HL-60 (cell line): ENCODE measurements around the gene FLVCR1.

Experiments used
- GABPA ChIP-seq: IDR thresholded peaks from 2 replicates; pipeline ENCODE4 v1.6.1; 2012; ENCODE audit warnings: low read depth
- POLR2AphosphoS5 ChIP-seq: IDR thresholded peaks from 2 replicates; pipeline ENCODE4 v1.6.1; 2012; ENCODE audit warnings: low read depth
- SPI1 ChIP-seq: IDR thresholded peaks from 2 replicates; pipeline ENCODE4 v1.6.1; 2012; ENCODE audit warnings: low read depth, mild to moderate bottlenecking, borderline replicate concordance
- TF ChIP-seq, protein P1 (sequence below): IDR thresholded peaks from 2 replicates; pipeline ENCODE4 v1.6.1; 2012; ENCODE audit warnings: low read depth; ENCODE audit not compliant: insufficient replicate concordance
- TF ChIP-seq, protein P2 (sequence below): IDR thresholded peaks from one replicate; pipeline ENCODE4 v1.5.1; 2011; ENCODE audit warnings: low read length, control low read depth, inconsistent platforms; ENCODE audit not compliant: insufficient read depth

- TF ChIP-seq, protein P1, sequence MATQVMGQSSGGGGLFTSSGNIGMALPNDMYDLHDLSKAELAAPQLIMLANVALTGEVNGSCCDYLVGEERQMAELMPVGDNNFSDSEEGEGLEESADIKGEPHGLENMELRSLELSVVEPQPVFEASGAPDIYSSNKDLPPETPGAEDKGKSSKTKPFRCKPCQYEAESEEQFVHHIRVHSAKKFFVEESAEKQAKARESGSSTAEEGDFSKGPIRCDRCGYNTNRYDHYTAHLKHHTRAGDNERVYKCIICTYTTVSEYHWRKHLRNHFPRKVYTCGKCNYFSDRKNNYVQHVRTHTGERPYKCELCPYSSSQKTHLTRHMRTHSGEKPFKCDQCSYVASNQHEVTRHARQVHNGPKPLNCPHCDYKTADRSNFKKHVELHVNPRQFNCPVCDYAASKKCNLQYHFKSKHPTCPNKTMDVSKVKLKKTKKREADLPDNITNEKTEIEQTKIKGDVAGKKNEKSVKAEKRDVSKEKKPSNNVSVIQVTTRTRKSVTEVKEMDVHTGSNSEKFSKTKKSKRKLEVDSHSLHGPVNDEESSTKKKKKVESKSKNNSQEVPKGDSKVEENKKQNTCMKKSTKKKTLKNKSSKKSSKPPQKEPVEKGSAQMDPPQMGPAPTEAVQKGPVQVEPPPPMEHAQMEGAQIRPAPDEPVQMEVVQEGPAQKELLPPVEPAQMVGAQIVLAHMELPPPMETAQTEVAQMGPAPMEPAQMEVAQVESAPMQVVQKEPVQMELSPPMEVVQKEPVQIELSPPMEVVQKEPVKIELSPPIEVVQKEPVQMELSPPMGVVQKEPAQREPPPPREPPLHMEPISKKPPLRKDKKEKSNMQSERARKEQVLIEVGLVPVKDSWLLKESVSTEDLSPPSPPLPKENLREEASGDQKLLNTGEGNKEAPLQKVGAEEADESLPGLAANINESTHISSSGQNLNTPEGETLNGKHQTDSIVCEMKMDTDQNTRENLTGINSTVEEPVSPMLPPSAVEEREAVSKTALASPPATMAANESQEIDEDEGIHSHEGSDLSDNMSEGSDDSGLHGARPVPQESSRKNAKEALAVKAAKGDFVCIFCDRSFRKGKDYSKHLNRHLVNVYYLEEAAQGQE: no peak
- TF ChIP-seq, protein P2, sequence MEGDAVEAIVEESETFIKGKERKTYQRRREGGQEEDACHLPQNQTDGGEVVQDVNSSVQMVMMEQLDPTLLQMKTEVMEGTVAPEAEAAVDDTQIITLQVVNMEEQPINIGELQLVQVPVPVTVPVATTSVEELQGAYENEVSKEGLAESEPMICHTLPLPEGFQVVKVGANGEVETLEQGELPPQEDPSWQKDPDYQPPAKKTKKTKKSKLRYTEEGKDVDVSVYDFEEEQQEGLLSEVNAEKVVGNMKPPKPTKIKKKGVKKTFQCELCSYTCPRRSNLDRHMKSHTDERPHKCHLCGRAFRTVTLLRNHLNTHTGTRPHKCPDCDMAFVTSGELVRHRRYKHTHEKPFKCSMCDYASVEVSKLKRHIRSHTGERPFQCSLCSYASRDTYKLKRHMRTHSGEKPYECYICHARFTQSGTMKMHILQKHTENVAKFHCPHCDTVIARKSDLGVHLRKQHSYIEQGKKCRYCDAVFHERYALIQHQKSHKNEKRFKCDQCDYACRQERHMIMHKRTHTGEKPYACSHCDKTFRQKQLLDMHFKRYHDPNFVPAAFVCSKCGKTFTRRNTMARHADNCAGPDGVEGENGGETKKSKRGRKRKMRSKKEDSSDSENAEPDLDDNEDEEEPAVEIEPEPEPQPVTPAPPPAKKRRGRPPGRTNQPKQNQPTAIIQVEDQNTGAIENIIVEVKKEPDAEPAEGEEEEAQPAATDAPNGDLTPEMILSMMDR: no peak
- TF ChIP-seq POLR2AphosphoS5 (no peak), GABPA (no peak), SPI1 (no peak)
These were observed 45.6 kb downstream of the FLVCR1 start for GRCh38 chr1:212903664-212904063.
